Gastrocnemius medialis (tissue), 4 donors: ENCODE results near the gene AHSP. TPM values are rescaled to one million over a fixed set of nuclear protein-coding genes. Genes with fewer than 3 reads are reported as not detected.

ENCODE experiments used
- ATAC-seq, 2 donors: fragments of 150-250 bp; one replicate each; pipeline ENCODE4 v1.9.1; 2016
- DNase-seq, 2 donors: peaks; one replicate each; pipeline ENCODE4 v3.0.0-alpha.2; 2019
- H3K27ac ChIP-seq, 4 donors: fragments of 200-600 bp; sonication (generic); 1 replicate in 1 of 4; 2 replicates in 3 of 4; pipeline ENCODE4 v1.5.1; 2016 to 2018; ENCODE audit warnings: mild to moderate bottlenecking in 2 of 4, moderate library complexity in 1 of 4
- H3K27me3 ChIP-seq, 3 donors: fragments of 200-600 bp; sonication (generic) in 2 of 3; 1 replicate in 1 of 3; 2 replicates in 2 of 3; pipeline versions ENCODE4 v1.5.1 to v1.6.0; 2016 to 2019; ENCODE audit warnings: mild to moderate bottlenecking in 1 of 3, moderate library complexity in 1 of 3
- H3K36me3 ChIP-seq, 2 donors: fragments of 200-600 bp; sonication (generic) in 1 of 2; one replicate each; pipeline ENCODE4 v1.5.1; 2017 to 2018
- H3K4me1 ChIP-seq, 2 donors: fragments of 200-600 bp; sonication (generic) in 1 of 2; one replicate each; pipeline ENCODE4 v1.5.1; 2016 to 2017; ENCODE audit warnings: mild to moderate bottlenecking in 2 of 2
- H3K4me3 ChIP-seq, 4 donors: fragments of 200-600 bp; sonication (generic) in 3 of 4; 1 replicate in 1 of 4; 2 replicates in 3 of 4; pipeline ENCODE4 v1.5.1; 2016 to 2019; ENCODE audit warnings: mild to moderate bottlenecking in 2 of 4
- H3K9me3 ChIP-seq, 3 donors: fragments of 200-600 bp; sonication (generic) in 2 of 3; 1 replicate in 1 of 3; 2 replicates in 2 of 3; pipeline ENCODE4 v1.5.1; 2016 to 2019
- POLR2A ChIP-seq, 2 donors: fragments of 450-650 bp; IDR thresholded peaks; one replicate each; pipeline ENCODE4 v1.6.1; 2017; ENCODE audit warnings: antibody characterized with exemption in 2 of 2, mild to moderate bottlenecking in 2 of 2, moderate library complexity in 2 of 2
- in situ Hi-C, 4 donors: fragments of 200-750 bp; cut with MboI; loops; one replicate each; pipeline versions ENCODE4 v1.15.0 to v1.8.0; 2017; ENCODE audit warnings: low sequenced_read_pairs in 4 of 4
- intact Hi-C: fragments of 100-400 bp; cut with DNase I; formaldehyde crosslinking; loops from one replicate; pipeline ENCODE4 v1.15.1; 2023; ENCODE audit warnings: low total_unique reads
- total RNA-seq, 4 donors: library from RNA; depleted of rRNA; stranded (reverse); fragments of >200 nt; gene quantifications; one replicate each; pipeline versions ENCODE4 v1.1.0 to v1.2.3, GENCODE V29; 2016
- TF ChIP-seq, protein P1 (sequence below), 5 experiments: fragments of 450-650 bp in 3 of 5; fragments of 200-600 bp in 2 of 5; sonication (generic) in 2 of 5; IDR thresholded peaks in 4 of 5; conservative IDR thresholded peaks in 1 of 5; 1 replicate in 4 of 5; 2 replicates in 1 of 5; pipeline ENCODE4 v1.5.1; 2016 to 2019; ENCODE audit warnings: antibody characterized with exemption in 5 of 5, mild to moderate bottlenecking in 3 of 5, moderate library complexity in 3 of 5

The AHSP gene
- total RNA-seq, 4 donors from 2014 or later, result not detected

DNA sequence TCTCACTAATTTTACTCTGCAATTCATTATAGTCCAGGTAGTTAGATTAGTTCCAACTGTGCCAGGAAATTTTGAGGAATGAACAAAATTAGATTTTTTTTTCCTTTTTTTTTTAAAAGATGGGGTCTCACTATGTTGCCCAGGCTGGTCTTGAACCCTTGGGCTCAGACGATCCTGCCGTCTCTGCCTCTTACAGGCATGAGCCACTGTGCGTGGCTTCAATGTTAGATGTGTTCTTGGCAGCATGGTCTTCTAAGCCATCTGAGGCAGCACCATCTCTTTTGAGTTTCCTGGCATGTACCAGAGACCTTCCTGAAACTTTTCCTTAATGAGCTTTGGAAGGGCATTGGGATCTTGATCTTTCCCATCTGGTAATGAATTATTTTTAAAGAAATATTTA lies 2.6 kb upstream of the AHSP start:
- intact Hi-C loops, result no loop called here
- peaks cover 0 to 4% of the 10 kb centered on the region in 2 donors for H3K4me1 ChIP-seq
- H3K36me3 ChIP-seq, result no peaks in the 10 kb centered on the region
- TF ChIP-seq POLR2A (IDR thresholded peaks at IDR 0.05), result no peak
- TF ChIP-seq, protein P1, sequence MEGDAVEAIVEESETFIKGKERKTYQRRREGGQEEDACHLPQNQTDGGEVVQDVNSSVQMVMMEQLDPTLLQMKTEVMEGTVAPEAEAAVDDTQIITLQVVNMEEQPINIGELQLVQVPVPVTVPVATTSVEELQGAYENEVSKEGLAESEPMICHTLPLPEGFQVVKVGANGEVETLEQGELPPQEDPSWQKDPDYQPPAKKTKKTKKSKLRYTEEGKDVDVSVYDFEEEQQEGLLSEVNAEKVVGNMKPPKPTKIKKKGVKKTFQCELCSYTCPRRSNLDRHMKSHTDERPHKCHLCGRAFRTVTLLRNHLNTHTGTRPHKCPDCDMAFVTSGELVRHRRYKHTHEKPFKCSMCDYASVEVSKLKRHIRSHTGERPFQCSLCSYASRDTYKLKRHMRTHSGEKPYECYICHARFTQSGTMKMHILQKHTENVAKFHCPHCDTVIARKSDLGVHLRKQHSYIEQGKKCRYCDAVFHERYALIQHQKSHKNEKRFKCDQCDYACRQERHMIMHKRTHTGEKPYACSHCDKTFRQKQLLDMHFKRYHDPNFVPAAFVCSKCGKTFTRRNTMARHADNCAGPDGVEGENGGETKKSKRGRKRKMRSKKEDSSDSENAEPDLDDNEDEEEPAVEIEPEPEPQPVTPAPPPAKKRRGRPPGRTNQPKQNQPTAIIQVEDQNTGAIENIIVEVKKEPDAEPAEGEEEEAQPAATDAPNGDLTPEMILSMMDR (IDR thresholded peaks at IDR 0.05 in 4 of 5, conservative IDR thresholded peaks at IDR 0.05 in 1 of 5), result no peak
- H3K27ac ChIP-seq, result no peak overlapping the region
- no peak for ATAC-seq
- no peak for DNase-seq
- no peaks in the 10 kb centered on the region for H3K9me3 ChIP-seq
- peaks cover 18 to 27% (median 25%) of the 10 kb centered on the region in 3 donors for H3K27me3 ChIP-seq
- no peak overlapping the region for H3K4me3 ChIP-seq
- in situ Hi-C loops, result no loop called here

DNA sequence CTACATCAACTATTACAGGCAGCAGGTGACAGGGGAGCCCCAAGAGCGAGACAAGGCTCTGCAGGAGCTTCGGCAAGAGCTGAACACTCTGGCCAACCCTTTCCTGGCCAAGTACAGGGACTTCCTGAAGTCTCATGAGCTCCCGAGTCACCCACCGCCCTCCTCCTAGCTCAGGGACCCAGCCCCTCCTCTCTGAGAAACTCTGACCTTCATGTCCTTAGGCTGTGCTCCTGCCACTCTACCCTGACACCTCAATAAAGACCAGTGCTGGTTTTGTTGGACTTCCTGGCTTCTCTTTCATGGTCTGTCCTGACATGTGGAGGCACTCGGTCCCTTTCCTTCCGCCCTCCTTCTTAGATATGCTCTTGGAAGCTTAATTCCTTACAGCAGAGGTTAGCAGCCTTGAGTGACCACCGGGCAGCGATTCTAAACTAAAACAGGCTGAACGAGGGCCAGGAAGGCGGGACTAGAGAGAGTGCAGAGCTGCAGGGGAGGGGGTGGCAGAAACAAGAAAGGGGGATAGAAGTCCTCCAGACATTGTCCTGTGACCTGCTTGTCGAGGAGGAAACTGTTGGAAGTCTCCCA lies 915 bp downstream of the AHSP start:
- ATAC-seq (no peak), DNase-seq (no peak)
- in situ Hi-C loops, result no loop called here
- Histone ChIP-seq H3K36me3 (no peaks in the 10 kb centered on the region), H3K27me3 (peaks cover 22 to 54% (median 34%) of the 10 kb centered on the region in 3 donors), H3K9me3 (no peaks in the 10 kb centered on the region), H3K4me3 (peak overlapping the region; percentile 30 to 38 (median 34)), H3K4me1 (peaks cover 0 to 4% of the 10 kb centered on the region in 2 donors), H3K27ac (no peak overlapping the region)
- TF ChIP-seq, protein P1 (IDR thresholded peaks at IDR 0.05 in 4 of 5, conservative IDR thresholded peaks at IDR 0.05 in 1 of 5), result no peak
- TF ChIP-seq POLR2A (IDR thresholded peaks at IDR 0.05), result no peak
- intact Hi-C loops, result no loop called here

DNA sequence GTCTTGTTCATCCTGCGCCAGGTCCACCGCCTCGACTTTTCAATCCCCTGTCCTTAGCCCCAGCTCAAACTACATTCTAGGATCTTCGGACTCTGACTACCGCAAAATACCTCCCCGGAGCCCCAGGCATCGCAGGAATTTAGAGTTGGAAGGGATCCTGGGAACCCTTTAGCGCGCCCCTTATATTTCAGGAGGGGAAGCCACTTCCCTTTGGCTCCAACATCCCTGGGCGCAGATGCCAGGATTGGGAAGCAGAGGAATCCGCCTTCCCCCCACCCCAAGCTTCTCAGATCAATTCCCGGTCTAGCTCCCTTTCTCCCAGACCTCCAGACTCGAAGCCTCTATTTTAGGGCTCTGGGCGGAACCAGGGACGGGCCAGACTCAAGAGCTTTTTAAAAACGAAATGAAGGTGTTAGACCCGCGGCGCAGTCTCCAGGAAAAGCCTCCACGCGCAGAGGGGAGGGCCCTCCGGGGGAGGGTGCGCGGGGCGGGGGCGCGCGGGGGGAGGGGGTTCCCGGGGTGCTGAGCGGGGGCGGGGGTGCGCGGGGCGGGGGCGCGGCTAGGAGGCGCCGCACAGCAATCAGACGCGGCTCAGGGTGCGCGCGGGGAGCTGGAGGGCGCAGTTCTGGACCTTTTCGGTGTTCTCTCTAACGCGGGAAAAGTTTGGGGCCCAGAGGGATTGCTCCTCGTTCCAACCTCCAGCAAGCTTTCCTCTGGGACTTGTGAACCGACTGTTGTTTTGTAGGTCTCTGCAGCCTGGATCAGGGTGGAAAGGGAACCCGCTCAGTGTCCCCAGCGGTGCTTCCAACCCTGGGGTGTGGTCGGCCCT lies 1.6 kb downstream of the AHSP start:
- DNase-seq (no peak), ATAC-seq (no peak)
- no peak overlapping the region for H3K27ac ChIP-seq
- peaks cover 22 to 57% (median 34%) of the 10 kb centered on the region in 3 donors for H3K27me3 ChIP-seq
- in situ Hi-C loops, result no loop called here
- H3K9me3 ChIP-seq, result no peaks in the 10 kb centered on the region
- no peak for TF ChIP-seq POLR2A (IDR thresholded peaks at IDR 0.05)
- TF ChIP-seq, protein P1 (IDR thresholded peaks at IDR 0.05 in 4 of 5, conservative IDR thresholded peaks at IDR 0.05 in 1 of 5), result no peak
- H3K4me3 ChIP-seq, result peak overlapping the region; percentile 30 to 38 (median 34)
- intact Hi-C loops, result no loop called here
- peaks cover 0 to 4% of the 10 kb centered on the region in 2 donors for H3K4me1 ChIP-seq
- no peaks in the 10 kb centered on the region for H3K36me3 ChIP-seq

DNA sequence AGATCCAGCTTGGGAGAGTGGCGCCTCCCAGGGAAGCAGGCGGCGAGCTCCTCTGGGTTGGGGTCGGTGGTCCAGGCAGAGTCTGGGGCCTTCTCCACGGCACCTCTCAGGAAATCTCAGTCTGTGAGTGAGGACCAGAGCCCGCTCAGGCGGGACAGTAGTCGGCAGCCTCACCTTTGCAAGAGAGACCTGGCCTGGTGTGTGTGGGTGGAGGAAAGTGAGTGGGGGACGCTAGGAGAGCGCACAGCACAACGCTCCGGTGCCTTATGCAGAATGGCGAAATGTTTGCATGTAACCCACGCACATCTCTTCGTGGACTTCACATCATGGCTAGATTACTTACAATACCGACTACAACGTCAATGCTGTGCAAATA lies 2.2 kb downstream of the AHSP start:
- intact Hi-C loops (no loop called here), in situ Hi-C loops (no loop called here)
- peaks cover 22 to 59% (median 37%) of the 10 kb centered on the region in 3 donors for H3K27me3 ChIP-seq
- DNase-seq, result no peak
- H3K4me3 ChIP-seq, result peak overlapping the region in 2 of 4 donors; percentile 36 to 38
- no peak for ATAC-seq
- TF ChIP-seq POLR2A (IDR thresholded peaks at IDR 0.05), result no peak
- TF ChIP-seq, protein P1 (IDR thresholded peaks at IDR 0.05 in 4 of 5, conservative IDR thresholded peaks at IDR 0.05 in 1 of 5), result no peak
- H3K4me1 ChIP-seq, result peaks cover 0 to 4% of the 10 kb centered on the region in 2 donors
- H3K9me3 ChIP-seq, result no peaks in the 10 kb centered on the region
- no peaks in the 10 kb centered on the region for H3K36me3 ChIP-seq
- no peak overlapping the region for H3K27ac ChIP-seq
